GM11168 (cell line): ENCODE results near the gene PIK3R2.
"Not testable (repeated sequence)": the region's sequence is repeated elsewhere in the genome, so short reads cannot be mapped to it uniquely, and the experiment has no call there.

Experiments used
- in situ Hi-C: fragments of 300-500 bp; cut with MboI; formaldehyde crosslinking; loops from one replicate; pipeline ENCODE4 v1.12.0; 2022; ENCODE audit warnings: low sequenced_read_pairs; ENCODE audit not compliant: unreplicated experiment

PIK3R2 gene

DNA sequence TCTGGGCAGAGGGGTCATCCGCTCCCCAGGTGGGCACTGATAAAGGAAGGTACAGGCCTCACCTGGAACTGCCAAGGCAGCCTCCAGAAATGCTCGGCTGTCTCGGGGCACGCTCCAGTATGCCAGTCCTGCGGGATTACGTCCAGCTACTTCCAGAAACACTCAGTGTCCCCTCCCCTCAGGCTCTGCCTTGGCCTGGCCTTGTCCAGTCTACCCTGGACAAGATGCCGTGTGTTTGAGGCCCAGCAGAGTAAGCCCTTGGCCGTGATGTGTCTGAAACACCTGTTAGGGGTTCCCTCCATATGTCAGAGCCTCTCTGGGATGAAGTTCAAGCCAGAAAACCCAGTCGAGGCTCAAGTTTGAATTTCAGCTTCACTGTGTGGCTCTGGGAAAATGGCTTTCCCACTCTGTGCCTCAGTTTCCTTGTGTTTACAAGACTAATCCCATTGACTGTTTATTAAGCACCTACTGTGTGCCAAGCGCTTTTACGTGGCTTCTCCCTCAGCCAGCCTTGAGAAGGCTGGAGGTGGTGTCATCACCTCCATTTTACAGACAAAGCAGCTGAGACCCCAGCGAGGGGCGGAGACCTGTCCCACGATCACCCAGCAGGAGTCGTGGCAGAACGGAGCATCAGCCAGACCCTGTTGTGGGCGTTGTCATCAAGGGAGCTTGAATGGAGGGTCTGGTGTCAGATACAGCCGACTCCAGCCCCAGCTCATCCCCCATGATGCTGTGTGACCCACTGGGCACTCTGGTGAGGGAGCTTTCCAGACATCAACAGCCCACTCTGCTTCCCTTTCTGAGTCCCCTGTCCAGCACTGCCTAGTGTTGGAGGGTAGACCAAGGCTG is 2.0 kb upstream of the PIK3R2 start:
- in situ Hi-C loops, result no loop called here

DNA sequence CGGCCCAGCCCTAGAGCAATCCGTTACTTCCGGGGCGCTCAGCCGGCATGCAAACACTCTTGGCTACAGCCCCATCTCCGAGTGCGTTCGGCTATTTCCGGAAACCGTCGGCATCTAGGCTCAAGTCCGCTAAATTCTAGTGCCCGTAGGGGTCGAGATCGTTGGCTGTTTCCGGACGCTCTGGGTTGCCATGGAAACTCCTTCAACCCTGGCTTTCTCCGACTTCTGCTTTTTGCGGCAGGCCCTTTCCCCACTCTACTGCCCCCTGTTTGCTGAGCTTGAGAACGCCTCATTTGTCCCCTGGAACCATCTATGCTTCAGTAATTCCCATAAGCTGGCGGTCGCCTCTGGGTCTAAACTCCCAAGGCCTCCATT is 534 bp upstream of the PIK3R2 start:
- in situ Hi-C loops, result no loop called here

DNA sequence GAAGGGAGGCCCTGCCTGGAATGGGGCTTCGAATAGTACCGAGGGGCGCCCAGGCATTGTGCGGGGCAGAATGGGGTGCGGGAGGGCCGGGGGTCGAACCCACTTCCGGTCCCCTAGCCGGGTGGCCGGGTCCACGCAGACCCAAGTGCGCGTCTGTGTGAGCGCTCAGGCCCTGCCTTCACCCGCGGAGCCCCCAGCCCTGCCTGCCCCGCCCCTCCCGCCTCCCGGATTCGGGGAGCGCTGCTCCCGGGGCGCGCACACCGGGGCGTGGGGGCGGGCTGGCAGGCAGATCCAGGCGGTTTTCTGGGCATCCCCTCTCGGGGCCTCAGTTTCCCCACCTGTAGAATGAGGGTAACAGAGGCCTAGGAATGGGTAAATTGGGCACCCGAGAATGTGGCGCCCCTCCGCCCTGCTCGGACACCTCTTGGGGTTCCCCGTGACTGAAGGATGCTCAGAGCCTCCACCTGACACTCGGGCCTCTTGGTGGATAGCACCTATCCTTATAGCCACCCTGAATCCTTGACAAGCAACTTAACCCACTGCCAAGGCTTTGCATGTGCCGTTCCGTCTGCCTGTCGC is 682 bp downstream of the PIK3R2 start:
- in situ Hi-C loops, result no loop called here

DNA sequence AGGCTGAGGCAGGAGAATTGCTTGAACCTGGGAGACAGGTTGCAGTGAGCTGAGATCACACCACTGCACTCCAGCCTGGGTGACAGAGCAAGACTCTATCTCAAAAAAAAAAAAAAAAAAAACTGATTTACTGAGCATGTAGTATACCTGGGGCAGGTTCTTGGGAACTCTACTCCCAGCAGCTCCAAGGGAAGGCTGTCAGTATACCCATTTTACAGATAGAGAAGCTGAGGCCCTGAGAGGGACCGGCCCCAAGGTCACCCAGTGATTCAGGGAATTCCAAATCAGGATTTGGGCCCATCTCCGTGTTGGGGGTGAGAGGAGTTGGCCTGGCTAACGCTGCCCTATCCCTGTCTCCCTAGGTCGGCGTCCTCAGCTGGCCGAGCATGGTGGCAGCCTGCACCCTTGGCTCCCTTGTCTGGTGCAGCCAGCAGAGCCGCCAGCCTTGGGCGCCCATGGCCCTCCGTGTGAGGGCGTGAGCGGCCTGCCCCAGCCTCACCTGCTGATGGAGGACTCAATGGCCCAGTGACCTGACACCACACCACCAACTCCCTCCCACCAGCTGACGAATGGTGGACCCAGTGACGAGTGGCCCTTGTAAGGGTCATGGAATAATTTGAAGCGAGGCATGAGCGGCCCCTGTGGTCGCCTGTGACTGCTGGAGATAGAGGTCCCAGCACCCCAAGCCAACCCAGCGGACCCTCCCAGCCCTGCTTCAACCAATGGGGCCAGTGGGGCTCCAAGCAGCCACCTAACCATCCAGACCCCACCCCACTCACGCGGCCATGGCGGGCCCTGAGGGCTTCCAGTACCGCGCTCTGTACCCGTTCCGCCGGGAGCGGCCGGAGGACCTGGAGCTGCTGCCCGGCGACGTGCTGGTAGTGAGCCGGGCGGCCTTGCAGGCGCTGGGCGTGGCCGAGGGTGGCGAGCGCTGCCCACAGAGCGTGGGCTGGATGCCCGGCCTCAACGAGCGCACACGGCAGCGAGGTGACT is 2.4 kb downstream of the PIK3R2 start:
- in situ Hi-C loops, result no loop called here

- in situ Hi-C loops, result no loop called here
Measured at GRCh38 chr19:18156268-18156667, 3.3 kb downstream of the PIK3R2 start.

- in situ Hi-C loops, result no loop called here
Measured at GRCh38 chr19:18156841-18157464, 4.0 kb downstream of the PIK3R2 start.

DNA sequence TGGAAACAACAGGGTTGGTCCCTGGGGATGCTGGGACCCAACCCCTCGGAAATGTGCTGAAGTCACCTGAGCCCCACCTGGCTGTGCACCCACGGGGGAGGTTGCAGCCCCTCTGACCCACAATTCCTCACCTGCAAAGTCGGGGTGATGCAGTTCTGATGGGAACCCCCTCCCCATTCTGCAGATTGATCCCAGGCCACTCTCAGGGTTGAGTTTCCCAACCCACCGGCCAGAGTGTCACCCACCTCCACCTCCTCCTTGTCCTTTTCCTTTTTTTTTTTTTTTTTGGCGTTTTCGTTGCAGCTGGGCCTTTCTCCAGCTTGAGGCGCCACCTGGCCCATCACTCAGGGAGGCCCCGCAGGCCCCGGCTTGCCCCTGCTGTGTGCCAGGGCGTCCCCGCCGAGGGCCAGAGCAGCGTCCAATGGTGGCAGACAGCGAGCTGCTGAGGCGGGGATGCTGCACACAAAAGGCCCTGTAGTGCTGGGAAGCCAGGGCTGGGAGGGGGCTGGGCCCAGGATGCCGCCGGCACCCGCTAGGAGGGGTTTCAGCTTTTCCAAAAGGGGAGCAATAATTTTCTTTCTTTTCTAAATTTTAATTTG is 4.6 kb downstream of the PIK3R2 start:
- in situ Hi-C loops, result no loop called here

GRCh38 chr19:18158467-18158866 is 5.5 kb downstream of the PIK3R2 start:
- in situ Hi-C loops, result no loop called here

DNA sequence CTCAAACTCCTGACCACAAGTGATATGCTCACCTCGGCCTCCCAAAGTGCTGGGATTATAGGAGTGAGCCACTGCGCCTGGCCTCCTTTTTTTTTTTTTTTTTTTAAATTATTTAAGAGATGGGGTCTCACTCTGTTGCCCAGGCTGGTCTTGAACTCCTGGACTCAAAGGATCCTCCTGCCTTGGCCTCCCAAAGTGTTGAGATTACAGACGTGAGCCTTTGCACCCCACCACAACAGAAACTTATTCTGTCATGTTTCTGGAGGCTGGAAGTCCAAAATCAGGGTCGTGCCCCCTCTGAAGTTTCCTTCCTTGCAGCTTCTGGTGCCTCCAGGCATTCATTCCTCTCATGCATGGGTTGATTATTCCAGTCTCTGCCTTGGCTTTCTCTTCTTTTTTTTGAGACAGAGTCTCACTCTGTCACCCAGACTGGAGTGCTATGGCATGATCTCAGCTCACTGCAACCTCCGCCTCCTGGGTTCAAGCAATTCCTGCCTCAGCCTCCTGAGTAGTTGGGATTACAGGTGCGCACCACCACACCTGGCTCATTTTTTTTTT is 6.2 kb downstream of the PIK3R2 start:
- in situ Hi-C loops, result not testable (repeated sequence)

DNA sequence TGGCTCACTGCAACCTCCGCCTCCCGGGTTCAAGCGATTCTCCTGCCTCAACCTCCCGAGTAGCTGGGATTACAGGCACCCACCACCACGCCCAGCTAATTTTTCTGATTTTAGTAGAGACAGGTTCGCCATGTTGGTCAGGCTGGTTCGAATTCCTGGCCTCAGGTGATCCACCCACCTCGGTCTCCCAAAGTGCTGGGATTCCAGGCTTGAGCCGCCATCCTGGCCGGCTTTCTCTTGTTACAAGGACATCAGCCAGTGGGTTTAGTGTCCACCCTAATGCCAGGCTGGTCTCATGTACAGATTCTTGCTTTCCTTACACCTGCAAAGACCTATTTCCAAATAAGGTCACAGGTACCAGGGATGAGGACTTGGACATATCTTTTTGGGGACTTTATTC is 6.8 kb downstream of the PIK3R2 start:
- in situ Hi-C loops, result no loop called here

- in situ Hi-C loops, result no loop called here
Measured at GRCh38 chr19:18160493-18160970, 7.6 kb downstream of the PIK3R2 start.

DNA sequence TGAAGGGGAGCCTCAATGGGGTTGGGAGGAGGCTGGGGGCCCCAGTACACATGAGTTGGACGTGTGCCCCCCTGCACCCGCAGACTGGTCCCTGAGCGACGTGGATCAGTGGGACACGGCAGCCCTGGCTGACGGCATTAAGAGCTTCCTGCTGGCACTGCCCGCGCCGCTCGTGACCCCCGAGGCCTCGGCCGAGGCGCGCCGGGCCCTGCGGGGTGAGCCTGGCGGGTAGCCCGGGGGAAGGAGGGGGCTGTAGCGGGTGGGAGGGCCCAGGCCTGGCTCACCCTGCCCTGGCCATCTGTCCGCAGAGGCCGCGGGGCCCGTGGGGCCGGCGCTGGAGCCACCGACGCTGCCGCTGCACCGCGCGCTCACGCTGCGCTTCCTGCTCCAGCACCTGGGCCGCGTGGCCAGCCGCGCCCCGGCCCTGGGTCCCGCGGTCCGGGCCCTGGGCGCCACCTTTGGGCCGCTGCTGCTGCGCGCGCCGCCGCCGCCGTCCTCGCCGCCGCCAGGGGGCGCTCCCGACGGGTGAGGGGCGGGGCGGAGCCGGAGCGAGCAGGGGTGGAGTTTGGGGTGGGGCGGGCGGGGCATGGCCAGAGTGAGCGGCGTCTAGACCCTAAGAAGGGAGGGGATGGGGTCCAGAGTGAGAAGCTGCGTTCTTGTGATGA is 8.1 kb downstream of the PIK3R2 start:
- in situ Hi-C loops, result no loop called here

GRCh38 chr19:18161636-18162002 is 8.7 kb downstream of the PIK3R2 start:
- in situ Hi-C loops, result no loop called here

GRCh38 chr19:18164072-18164471 is 11.1 kb downstream of the PIK3R2 start:
- in situ Hi-C loops, result no loop called here

DNA sequence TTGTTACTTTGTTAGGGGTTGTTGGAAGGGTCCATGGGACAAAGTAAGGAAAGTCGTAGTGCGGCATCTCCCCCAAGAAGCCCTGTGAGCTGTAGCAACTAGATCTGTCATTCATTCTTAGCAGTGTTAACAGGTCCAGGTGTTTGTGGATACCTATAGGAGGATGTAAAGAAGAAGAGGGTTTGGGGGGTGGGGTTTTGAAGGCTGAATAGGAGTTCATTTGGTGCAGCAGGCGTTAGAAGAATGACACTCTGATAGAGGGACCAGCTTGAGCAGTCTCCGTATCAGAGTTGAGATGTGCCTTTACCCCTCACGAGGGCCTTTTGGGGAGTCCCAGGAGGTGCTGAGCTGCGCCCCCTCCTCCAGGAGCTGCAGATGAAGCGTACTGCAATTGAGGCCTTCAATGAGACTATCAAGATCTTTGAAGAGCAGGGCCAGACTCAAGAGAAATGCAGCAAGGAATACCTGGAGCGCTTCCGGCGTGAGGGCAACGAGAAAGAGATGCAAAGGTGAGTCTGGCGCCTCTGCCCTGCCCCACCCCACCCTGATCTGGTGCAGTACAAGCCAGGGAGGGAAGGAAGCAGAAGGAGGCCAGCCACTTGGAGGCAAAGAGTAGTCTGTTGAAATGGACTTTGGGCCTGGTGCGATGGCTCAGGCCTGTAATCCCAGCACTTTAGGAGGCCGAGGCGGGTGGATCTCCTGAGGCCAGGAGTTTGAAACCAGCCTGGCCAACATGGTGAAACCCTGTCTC is 13.0 kb downstream of the PIK3R2 start:
- in situ Hi-C loops, result no loop called here

DNA sequence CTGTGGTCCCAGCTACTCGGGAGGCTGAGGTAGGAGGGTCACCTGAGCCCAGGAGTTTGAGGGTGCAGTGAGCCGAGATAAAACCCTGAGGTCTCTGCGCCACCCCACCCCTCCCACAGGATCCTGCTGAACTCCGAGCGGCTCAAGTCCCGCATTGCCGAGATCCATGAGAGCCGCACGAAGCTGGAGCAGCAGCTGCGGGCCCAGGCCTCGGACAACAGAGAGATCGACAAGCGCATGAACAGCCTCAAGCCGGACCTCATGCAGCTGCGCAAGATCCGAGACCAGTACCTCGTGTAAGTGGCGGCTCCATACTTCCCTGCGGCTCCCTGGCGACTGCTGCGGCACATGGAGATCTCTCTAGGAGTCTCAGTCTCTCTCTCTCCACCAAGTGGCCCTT is 14.0 kb downstream of the PIK3R2 start:
- in situ Hi-C loops, result no loop called here

GRCh38 chr19:18167975-18168645 is 15.1 kb downstream of the PIK3R2 start:
- in situ Hi-C loops, result no loop called here
